ENCODE measurements around the gene ACSF3. TPM values are rescaled to one million over a fixed set of nuclear protein-coding genes. Genes with fewer than 3 reads are reported as not detected.

The ACSF3 gene
- total and polyA plus RNA-seq, 2 donors (not counting 1 experiment from before 2014, with no cell fraction given): 45.2 to 113 TPM

DNA sequence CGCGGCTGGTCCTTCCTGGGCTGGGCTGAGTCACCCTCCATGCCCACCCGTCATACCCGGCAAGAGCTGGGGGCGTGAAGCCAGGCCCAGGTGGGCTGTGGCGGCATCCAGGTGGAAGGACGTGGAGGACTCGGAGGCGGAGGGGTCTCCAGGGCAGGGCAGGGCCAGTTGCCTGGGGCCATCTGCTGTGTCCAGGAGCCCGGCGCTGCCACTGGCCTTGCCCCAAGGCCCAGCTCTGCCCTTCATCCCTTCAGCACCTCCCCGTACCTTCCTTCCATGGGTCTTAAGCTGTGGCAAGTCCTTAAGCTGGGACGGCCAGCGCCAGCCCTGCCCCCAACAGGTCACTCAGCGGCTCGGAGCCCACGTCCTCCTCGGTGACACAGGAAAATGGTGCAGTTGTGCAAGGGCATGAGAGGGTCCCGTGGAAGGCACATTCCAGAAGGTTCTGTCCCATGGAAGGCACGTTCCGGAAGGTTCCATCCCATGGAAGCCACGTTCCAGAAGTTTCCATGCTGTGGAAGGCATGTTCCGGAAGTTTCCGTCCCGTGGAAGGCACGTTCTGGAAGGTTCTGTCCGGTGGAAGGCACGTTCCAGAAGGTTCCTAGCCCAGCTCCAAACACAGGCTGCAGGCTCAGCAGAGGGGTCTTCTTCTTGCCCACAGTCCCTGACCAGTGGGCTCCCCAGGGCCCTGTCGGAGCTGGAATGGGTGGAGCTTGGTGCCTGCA lies 67.5 kb downstream of the ACSF3 start:
- no peaks in the 10 kb centered on the region for H3K36me3 ChIP-seq (replicated peaks in 1 of 2; ENCODE audit: control extremely low read depth in 1 of 2, control insufficient read depth in 1 of 2, extremely low read depth in 1 of 2, insufficient read depth in 2 of 2, low read length in 1 of 2)
- TF ChIP-seq CTCF (IDR thresholded peaks at IDR 0.05) (no peak), EZH2 (IDR thresholded peaks at IDR 0.05; ENCODE audit: borderline replicate concordance, insufficient read depth, low read depth, low read length, poor library complexity, severe bottlenecking) (no peak)
- Mint-ChIP-seq H3K4me3 (no peak overlapping the region), H3K27ac (no peak overlapping the region), H3K27me3 (no peaks in the 10 kb centered on the region), H3K4me1 (peaks cover 8% of the 10 kb centered on the region), H3K9me3 (ENCODE audit: insufficient read depth) (no peaks in the 10 kb centered on the region)
- WGBS (ENCODE audit: insufficient coverage): 94% methylated on average over 29 of the region's 29 CpGs
- peaks cover 0 to 4% (median 0%) of the 10 kb centered on the region in 3 donors for H3K9me3 ChIP-seq (ENCODE audit: control extremely low read depth in 1 of 3, control insufficient read depth in 2 of 3, insufficient read depth in 1 of 3, low read length in 2 of 3)
- no peak overlapping the region for H2AFZ ChIP-seq (ENCODE audit: insufficient read depth, low read depth, low read length, poor library complexity, severe bottlenecking)
- H3K27ac ChIP-seq (ENCODE audit: low read length in 2 of 2): no peak overlapping the region
- H3K4me2 ChIP-seq (replicated peaks; ENCODE audit: low read depth, low read length, poor library complexity, severe bottlenecking): no peak overlapping the region
- H3K79me2 ChIP-seq (ENCODE audit: control insufficient read depth, insufficient read depth, low read length): no peaks in the 10 kb centered on the region
- no peaks in the 10 kb centered on the region for H3K27me3 ChIP-seq (replicated peaks in 1 of 4; ENCODE audit: control extremely low read depth in 1 of 4, control insufficient read depth in 3 of 4, insufficient read depth in 4 of 4, low read length in 3 of 4)
- ATAC-seq (ENCODE audit: low read depth) (no peak), DNase-seq (no peak)
- H4K20me1 ChIP-seq (ENCODE audit: control insufficient read depth, insufficient read depth, low read length, poor library complexity, severe bottlenecking): peaks cover 7% of the 10 kb centered on the region
- ChIA-PET POLR2A (interaction anchor here (1.3 kb wide), 1 partner anchor 10 kb away, joined by 4 read pairs; no protein-coding TSS in a partner anchor), CTCF (no interaction called here)
- no peak overlapping the region for H3K9ac ChIP-seq (ENCODE audit: low read length)
- H3K4me3 ChIP-seq (ENCODE audit: control extremely low read depth in 1 of 5, extremely low read depth in 1 of 5, insufficient read depth in 1 of 5, low read depth in 2 of 5, low read length in 4 of 5): no peak overlapping the region
- peaks cover 3 to 14% of the 10 kb centered on the region in 2 donors for H3K4me1 ChIP-seq (ENCODE audit: control insufficient read depth in 2 of 2, insufficient read depth in 2 of 2, low read length in 2 of 2)
- intact Hi-C loops (cut with micrococcal nuclease): no loop called here

Measured in B cell (primary cell).